HEK293T (cell line): ENCODE measurements around the gene SIRT5.

Source experiments
- ARNT ChIP-seq: fragments of 450-650 bp; IDR thresholded peaks from 2 replicates; pipeline ENCODE4 v1.6.1; 2017; ENCODE audit warnings: mild to moderate bottlenecking
- TF ChIP-seq, protein P1 (sequence below): fragments of 450-650 bp; IDR thresholded peaks from 2 replicates; pipeline ENCODE4 v1.6.1; 2016

GRCh38 chr6:13654496-13654895 lies 80.1 kb downstream of the SIRT5 start:
- TF ChIP-seq ARNT: no peak
- TF ChIP-seq, protein P1, sequence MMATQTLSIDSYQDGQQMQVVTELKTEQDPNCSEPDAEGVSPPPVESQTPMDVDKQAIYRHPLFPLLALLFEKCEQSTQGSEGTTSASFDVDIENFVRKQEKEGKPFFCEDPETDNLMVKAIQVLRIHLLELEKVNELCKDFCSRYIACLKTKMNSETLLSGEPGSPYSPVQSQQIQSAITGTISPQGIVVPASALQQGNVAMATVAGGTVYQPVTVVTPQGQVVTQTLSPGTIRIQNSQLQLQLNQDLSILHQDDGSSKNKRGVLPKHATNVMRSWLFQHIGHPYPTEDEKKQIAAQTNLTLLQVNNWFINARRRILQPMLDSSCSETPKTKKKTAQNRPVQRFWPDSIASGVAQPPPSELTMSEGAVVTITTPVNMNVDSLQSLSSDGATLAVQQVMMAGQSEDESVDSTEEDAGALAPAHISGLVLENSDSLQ: no peak
